Liver (tissue), 3 donors: ENCODE measurements around the gene APOL2.

ENCODE experiments used
- ATF3 ChIP-seq: IDR thresholded peaks from 2 replicates; pipeline ENCODE4 v1.6.1; 2016; ENCODE audit warnings: antibody characterized with exemption
- CTCF ChIP-seq: fragments of 150-350 bp; IDR thresholded peaks from 2 replicates; pipeline ENCODE4 v1.5.1; 2017; ENCODE audit warnings: improper control_type of control experiment, low read depth, low read length; ENCODE audit not compliant: missing input control
- EGR1 ChIP-seq, 2 donors: IDR thresholded peaks; 2 replicates each; pipeline ENCODE4 v1.6.1; 2016 to 2018; ENCODE audit warnings: antibody characterized with exemption in 2 of 2, low read depth in 2 of 2
- FOXA1 ChIP-seq: IDR thresholded peaks from 2 replicates; pipeline ENCODE4 v1.6.1; 2016; ENCODE audit warnings: antibody characterized with exemption
- GABPA ChIP-seq, 2 donors: IDR thresholded peaks in 1 of 2; conservative IDR thresholded peaks in 1 of 2; 2 replicates each; pipeline ENCODE4 v1.6.1; 2016; ENCODE audit warnings: antibody characterized with exemption in 2 of 2, mild to moderate bottlenecking in 1 of 2, moderate library complexity in 1 of 2
- HNF4G ChIP-seq: IDR thresholded peaks from 2 replicates; pipeline ENCODE4 v1.6.1; 2016; ENCODE audit warnings: antibody characterized with exemption
- JUND ChIP-seq, 2 donors: IDR thresholded peaks; 2 replicates each; pipeline ENCODE4 v1.6.1; 2016; ENCODE audit warnings: antibody characterized with exemption in 2 of 2
- MAX ChIP-seq: IDR thresholded peaks from 2 replicates; pipeline ENCODE4 v1.6.1; 2016; ENCODE audit warnings: antibody characterized with exemption
- RAD21 ChIP-seq, 2 donors: IDR thresholded peaks; 2 replicates each; pipeline ENCODE4 v1.6.1; 2016; ENCODE audit warnings: antibody characterized with exemption in 2 of 2, mild to moderate bottlenecking in 2 of 2
- RXRA ChIP-seq, 2 donors: IDR thresholded peaks; 2 replicates each; pipeline ENCODE4 v1.6.1; 2017 to 2018; ENCODE audit warnings: antibody characterized with exemption in 2 of 2, mild to moderate bottlenecking in 1 of 2
- SP1 ChIP-seq: IDR thresholded peaks from 2 replicates; pipeline ENCODE4 v1.6.1; 2018; ENCODE audit warnings: antibody characterized with exemption, mild to moderate bottlenecking
- TAF1 ChIP-seq: conservative IDR thresholded peaks from 2 replicates; pipeline ENCODE4 v1.6.1; 2016; ENCODE audit warnings: antibody characterized with exemption, mild to moderate bottlenecking
- ZBTB33 ChIP-seq: IDR thresholded peaks from 2 replicates; pipeline ENCODE4 v1.6.1; 2016; ENCODE audit warnings: antibody characterized with exemption
- TF ChIP-seq, protein P1 (sequence below): IDR thresholded peaks from 2 replicates; pipeline ENCODE4 v1.6.1; 2016; ENCODE audit warnings: antibody characterized with exemption, mild to moderate bottlenecking
- donor health status: healthy.
- donor health status: healthy.

GRCh38 chr22:36192542-36192941, 46.8 kb downstream of the APOL2 start:
- TF ChIP-seq RAD21 (IDR thresholded peaks at IDR 0.05): no peak
- no peak for TF ChIP-seq CTCF
- no peak for TF ChIP-seq TAF1
- TF ChIP-seq ZBTB33: no peak
- TF ChIP-seq, protein P1, sequence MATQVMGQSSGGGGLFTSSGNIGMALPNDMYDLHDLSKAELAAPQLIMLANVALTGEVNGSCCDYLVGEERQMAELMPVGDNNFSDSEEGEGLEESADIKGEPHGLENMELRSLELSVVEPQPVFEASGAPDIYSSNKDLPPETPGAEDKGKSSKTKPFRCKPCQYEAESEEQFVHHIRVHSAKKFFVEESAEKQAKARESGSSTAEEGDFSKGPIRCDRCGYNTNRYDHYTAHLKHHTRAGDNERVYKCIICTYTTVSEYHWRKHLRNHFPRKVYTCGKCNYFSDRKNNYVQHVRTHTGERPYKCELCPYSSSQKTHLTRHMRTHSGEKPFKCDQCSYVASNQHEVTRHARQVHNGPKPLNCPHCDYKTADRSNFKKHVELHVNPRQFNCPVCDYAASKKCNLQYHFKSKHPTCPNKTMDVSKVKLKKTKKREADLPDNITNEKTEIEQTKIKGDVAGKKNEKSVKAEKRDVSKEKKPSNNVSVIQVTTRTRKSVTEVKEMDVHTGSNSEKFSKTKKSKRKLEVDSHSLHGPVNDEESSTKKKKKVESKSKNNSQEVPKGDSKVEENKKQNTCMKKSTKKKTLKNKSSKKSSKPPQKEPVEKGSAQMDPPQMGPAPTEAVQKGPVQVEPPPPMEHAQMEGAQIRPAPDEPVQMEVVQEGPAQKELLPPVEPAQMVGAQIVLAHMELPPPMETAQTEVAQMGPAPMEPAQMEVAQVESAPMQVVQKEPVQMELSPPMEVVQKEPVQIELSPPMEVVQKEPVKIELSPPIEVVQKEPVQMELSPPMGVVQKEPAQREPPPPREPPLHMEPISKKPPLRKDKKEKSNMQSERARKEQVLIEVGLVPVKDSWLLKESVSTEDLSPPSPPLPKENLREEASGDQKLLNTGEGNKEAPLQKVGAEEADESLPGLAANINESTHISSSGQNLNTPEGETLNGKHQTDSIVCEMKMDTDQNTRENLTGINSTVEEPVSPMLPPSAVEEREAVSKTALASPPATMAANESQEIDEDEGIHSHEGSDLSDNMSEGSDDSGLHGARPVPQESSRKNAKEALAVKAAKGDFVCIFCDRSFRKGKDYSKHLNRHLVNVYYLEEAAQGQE: no peak
- TF ChIP-seq GABPA (IDR thresholded peaks at IDR 0.05 in 1 of 2, conservative IDR thresholded peaks at IDR 0.05 in 1 of 2): no peak
- no peak for TF ChIP-seq JUND (IDR thresholded peaks at IDR 0.05)
- no peak for TF ChIP-seq FOXA1
- TF ChIP-seq MAX: no peak
- no peak for TF ChIP-seq EGR1 (IDR thresholded peaks at IDR 0.05; ENCODE audit: low read depth in 2 of 2)
- no peak for TF ChIP-seq ATF3
- TF ChIP-seq RXRA (IDR thresholded peaks at IDR 0.05): no peak
- TF ChIP-seq SP1: no peak
- no peak for TF ChIP-seq HNF4G
